ENCODE results near the gene MAPK4.

GRCh38 chr18:50573679-50574078, 13.8 kb downstream of the MAPK4 start:
- TF ChIP-seq CTCF (IDR thresholded peaks at IDR 0.05): no peak
- no peak for TF ChIP-seq POLR2A (IDR thresholded peaks at IDR 0.05)
- no peak for TF ChIP-seq EP300 (IDR thresholded peaks at IDR 0.05)
